ENCODE measurements around the gene RDH13. TPM values are rescaled to one million over a fixed set of nuclear protein-coding genes. Genes with fewer than 3 reads are reported as not detected.

Gene RDH13
- polyA plus RNA-seq, 2 of the 4 experiments (the other 2 are of a cell fraction), result 10.6 to 12.8 TPM

DNA sequence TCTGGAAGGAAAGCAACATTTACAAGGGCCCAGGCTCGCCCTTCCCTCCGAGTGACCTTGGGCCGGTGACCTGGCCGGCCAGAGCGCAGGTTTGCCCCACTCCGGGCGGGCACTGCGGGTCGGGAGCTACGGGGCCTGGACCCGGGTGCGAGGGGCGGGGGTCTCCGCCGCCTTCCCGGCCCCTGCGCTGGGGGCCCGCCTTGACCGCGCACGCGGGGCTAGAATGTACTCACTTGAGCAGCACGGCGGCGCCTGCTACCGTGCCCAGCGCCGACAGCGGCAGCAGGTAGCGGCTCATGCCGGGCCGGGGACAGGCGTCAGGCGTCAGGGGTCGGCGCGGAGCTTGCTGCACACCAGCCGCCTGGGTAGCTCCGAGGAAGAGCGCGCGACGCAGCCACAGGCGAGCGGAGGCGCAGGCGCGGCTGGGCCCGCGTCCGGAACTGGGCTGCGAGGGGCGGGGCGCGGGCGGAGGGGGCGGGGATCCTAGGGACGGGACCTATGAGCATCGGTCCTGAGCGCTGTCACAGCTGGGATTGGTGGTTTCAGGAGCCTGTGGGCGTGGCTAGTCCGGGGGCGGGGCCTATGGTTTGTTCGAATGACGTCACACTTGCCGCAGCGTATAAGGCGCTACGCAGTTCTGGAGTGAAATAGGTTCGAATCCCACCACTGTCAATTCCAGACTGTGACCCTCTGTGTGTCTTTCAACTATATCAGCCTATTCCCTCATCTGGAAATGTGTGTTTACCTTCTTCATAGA is at the start of gene RDH13 (continued):
- TF ChIP-seq EP300 (IDR thresholded peaks at IDR 0.05) (no peak), ESRRA (IDR thresholded peaks at IDR 0.05; ENCODE audit: borderline replicate concordance, low read length) (no peak), ZNF302 (CRISPR knock-in tag; IDR thresholded peaks at IDR 0.05) (no peak), FOSB (CRISPR knock-in tag; IDR thresholded peaks at IDR 0.05) (no peak), BHLHE40 (IDR thresholded peaks at IDR 0.05; ENCODE audit: low read depth, low read length) (no peak), RARB (CRISPR knock-in tag; IDR thresholded peaks at IDR 0.05) (no peak), MAFK (IDR thresholded peaks at IDR 0.05; ENCODE audit: partially characterized antibody) (no peak), EHMT2 (IDR thresholded peaks at IDR 0.05; ENCODE audit: low read depth) (no peak), NFE2L2 (conservative IDR thresholded peaks at IDR 0.05; ENCODE audit: low read length) (no peak), CBX2 (IDR thresholded peaks at IDR 0.05; ENCODE audit: borderline replicate concordance, low read depth) (no peak), MYC (IDR thresholded peaks at IDR 0.05; ENCODE audit: borderline replicate concordance, low read length) (no peak), CHD2 (IDR thresholded peaks at IDR 0.05; ENCODE audit: low read length, partially characterized antibody) (no peak), JUNB (IDR thresholded peaks at IDR 0.05) (no peak), KDM5A (IDR thresholded peaks at IDR 0.05) (no peak), TFCP2L1 (CRISPR knock-in tag; IDR thresholded peaks at IDR 0.05) (no peak), ZC3H11A (IDR thresholded peaks at IDR 0.05) (no peak), FOSL2 (IDR thresholded peaks at IDR 0.05) (no peak), FOSL2 (CRISPR knock-in tag; IDR thresholded peaks at IDR 0.05) (peak; percentile 60), CEBPB (IDR thresholded peaks at IDR 0.05) (no peak), PHF8 (IDR thresholded peaks at IDR 0.05; ENCODE audit: borderline replicate concordance, low read depth) (peak; percentile 55; the same call in 1 of the 2 replicates), ZSCAN20 (CRISPR knock-in tag; IDR thresholded peaks at IDR 0.05) (no peak), ZFP36 (IDR thresholded peaks at IDR 0.05; ENCODE audit: borderline replicate concordance, partially characterized antibody) (no peak), MAZ (IDR thresholded peaks at IDR 0.05; ENCODE audit: borderline replicate concordance, low read depth, low read length) (no peak), SMC3 (IDR thresholded peaks at IDR 0.05) (no peak), HOXA7 (CRISPR knock-in tag; IDR thresholded peaks at IDR 0.05) (no peak)
- TF ChIP-seq, protein P1, sequence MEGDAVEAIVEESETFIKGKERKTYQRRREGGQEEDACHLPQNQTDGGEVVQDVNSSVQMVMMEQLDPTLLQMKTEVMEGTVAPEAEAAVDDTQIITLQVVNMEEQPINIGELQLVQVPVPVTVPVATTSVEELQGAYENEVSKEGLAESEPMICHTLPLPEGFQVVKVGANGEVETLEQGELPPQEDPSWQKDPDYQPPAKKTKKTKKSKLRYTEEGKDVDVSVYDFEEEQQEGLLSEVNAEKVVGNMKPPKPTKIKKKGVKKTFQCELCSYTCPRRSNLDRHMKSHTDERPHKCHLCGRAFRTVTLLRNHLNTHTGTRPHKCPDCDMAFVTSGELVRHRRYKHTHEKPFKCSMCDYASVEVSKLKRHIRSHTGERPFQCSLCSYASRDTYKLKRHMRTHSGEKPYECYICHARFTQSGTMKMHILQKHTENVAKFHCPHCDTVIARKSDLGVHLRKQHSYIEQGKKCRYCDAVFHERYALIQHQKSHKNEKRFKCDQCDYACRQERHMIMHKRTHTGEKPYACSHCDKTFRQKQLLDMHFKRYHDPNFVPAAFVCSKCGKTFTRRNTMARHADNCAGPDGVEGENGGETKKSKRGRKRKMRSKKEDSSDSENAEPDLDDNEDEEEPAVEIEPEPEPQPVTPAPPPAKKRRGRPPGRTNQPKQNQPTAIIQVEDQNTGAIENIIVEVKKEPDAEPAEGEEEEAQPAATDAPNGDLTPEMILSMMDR (IDR thresholded peaks at IDR 0.05), result no peak
- TF ChIP-seq, protein P2, sequence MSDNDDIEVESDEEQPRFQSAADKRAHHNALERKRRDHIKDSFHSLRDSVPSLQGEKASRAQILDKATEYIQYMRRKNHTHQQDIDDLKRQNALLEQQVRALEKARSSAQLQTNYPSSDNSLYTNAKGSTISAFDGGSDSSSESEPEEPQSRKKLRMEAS (IDR thresholded peaks at IDR 0.05), result peak; percentile 45; the same call in 1 of the 2 replicates
- TF ChIP-seq, protein P3, sequence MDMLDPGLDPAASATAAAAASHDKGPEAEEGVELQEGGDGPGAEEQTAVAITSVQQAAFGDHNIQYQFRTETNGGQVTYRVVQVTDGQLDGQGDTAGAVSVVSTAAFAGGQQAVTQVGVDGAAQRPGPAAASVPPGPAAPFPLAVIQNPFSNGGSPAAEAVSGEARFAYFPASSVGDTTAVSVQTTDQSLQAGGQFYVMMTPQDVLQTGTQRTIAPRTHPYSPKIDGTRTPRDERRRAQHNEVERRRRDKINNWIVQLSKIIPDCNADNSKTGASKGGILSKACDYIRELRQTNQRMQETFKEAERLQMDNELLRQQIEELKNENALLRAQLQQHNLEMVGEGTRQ (IDR thresholded peaks at IDR 0.05), result no peak
- TF ChIP-seq, protein P4, sequence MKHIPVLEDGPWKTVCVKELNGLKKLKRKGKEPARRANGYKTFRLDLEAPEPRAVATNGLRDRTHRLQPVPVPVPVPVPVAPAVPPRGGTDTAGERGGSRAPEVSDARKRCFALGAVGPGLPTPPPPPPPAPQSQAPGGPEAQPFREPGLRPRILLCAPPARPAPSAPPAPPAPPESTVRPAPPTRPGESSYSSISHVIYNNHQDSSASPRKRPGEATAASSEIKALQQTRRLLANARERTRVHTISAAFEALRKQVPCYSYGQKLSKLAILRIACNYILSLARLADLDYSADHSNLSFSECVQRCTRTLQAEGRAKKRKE (CRISPR knock-in tag; IDR thresholded peaks at IDR 0.05; ENCODE audit: low read depth), result no peak
